ENCODE data around the gene EXTL2.
A peak's percentile ranks its signal among the peaks of the same experiment; 100 is the strongest.

DNA sequence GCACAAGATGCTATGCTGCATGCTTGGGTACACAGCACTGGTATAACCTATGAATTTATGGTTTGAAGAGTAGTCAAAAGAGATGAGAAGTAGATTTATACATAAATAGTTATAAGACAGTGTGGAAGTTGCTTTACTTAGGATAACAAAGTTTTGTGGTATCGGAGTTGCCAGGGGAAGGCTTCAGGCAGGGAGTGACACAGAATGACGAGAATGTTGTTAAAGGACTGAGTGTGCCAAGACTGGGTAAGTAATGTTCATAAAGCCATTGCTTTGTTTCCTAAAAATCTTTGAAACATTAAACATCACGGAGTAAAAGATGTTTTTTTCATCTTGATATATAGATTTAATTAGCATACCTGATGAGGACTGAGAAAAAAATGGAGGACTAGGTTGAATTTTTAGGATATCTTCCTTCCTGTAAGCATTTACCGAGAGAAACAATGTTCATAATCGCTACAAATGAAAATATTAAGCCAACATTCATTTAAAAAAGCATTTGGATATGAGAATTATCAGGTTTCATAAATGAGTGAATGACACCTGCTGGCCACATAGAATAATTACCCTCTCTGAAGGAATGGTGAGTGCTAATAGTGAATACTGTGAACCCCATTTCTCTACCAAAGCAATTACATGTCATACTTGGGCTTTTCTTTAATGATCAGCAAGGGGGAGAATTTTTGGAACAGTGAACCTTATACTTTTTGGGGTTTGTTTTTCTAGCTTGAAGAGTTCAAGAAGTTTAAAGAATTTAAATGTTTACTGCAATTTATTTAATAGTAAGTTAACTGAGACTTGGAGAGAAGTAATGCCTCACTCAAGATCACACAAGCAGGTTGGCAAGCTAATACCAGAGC is 28.4 kb downstream of the EXTL2 start:
- TF ChIP-seq EZH2phosphoT487 (IDR thresholded peaks at IDR 0.05; ENCODE audit: low read depth, severe bottlenecking, unreplicated experiment) (no peak), EZH2 (IDR thresholded peaks at IDR 0.05; ENCODE audit: borderline replicate concordance) (no peak)
- TF ChIP-seq, protein P1, sequence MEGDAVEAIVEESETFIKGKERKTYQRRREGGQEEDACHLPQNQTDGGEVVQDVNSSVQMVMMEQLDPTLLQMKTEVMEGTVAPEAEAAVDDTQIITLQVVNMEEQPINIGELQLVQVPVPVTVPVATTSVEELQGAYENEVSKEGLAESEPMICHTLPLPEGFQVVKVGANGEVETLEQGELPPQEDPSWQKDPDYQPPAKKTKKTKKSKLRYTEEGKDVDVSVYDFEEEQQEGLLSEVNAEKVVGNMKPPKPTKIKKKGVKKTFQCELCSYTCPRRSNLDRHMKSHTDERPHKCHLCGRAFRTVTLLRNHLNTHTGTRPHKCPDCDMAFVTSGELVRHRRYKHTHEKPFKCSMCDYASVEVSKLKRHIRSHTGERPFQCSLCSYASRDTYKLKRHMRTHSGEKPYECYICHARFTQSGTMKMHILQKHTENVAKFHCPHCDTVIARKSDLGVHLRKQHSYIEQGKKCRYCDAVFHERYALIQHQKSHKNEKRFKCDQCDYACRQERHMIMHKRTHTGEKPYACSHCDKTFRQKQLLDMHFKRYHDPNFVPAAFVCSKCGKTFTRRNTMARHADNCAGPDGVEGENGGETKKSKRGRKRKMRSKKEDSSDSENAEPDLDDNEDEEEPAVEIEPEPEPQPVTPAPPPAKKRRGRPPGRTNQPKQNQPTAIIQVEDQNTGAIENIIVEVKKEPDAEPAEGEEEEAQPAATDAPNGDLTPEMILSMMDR (IDR thresholded peaks at IDR 0.05; ENCODE audit: poor library complexity) = peak; percentile 66

Measured in hepatocyte (in vitro differentiated cells).